Liver (tissue), 9 donors: Measurements from ENCODE around the gene SGPP2. TPM values are rescaled to one million over a fixed set of nuclear protein-coding genes. Genes with fewer than 3 reads are reported as not detected.

ENCODE experiments used
- DNase-seq: peaks from one replicate; pipeline ENCODE4 v3.0.0-alpha.2; 2017; ENCODE audit warnings: low spot score
- H3K27ac ChIP-seq, 2 donors: one replicate each; pipeline ENCODE4 v1.7.0; 2013; ENCODE audit warnings: inconsistent platforms in 2 of 2, low read length in 2 of 2, control low read depth in 1 of 2, low read depth in 1 of 2, mild to moderate bottlenecking in 1 of 2
- H3K27me3 ChIP-seq, 4 donors: one replicate each; pipeline versions ENCODE4 v1.6.1 to v1.7.0; 2013; ENCODE audit warnings: low read length in 3 of 4, inconsistent platforms in 1 of 4, mild to moderate bottlenecking in 1 of 4, moderate library complexity in 1 of 4; ENCODE audit not compliant: control insufficient read depth in 4 of 4, insufficient read depth in 4 of 4
- H3K36me3 ChIP-seq, 4 donors: one replicate each; pipeline versions ENCODE4 v1.6.1 to v1.7.0; 2013; ENCODE audit warnings: low read length in 3 of 4, mild to moderate bottlenecking in 3 of 4, low read depth in 1 of 4, moderate library complexity in 1 of 4; ENCODE audit not compliant: control insufficient read depth in 4 of 4, insufficient read depth in 3 of 4
- H3K4me1 ChIP-seq, 4 donors: one replicate each; pipeline versions ENCODE4 v1.6.1 to v1.7.0; 2013; ENCODE audit warnings: low read length in 3 of 4, mild to moderate bottlenecking in 3 of 4, moderate library complexity in 1 of 4; ENCODE audit not compliant: control insufficient read depth in 4 of 4, insufficient read depth in 4 of 4
- H3K4me3 ChIP-seq, 3 donors: one replicate each; pipeline versions ENCODE4 v1.6.1 to v1.7.0; 2013; ENCODE audit warnings: low read length in 3 of 3, control low read depth in 1 of 3, low read depth in 1 of 3, mild to moderate bottlenecking in 1 of 3
- H3K9ac ChIP-seq, 2 donors: one replicate each; pipeline ENCODE4 v1.7.0; 2013; ENCODE audit warnings: low read length in 2 of 2, mild to moderate bottlenecking in 2 of 2, moderate library complexity in 2 of 2, control low read depth in 1 of 2, low read depth in 1 of 2
- H3K9me3 ChIP-seq, 4 donors: one replicate each; pipeline versions ENCODE4 v1.6.1 to v1.7.0; 2013; ENCODE audit warnings: low read length in 3 of 4; ENCODE audit not compliant: control insufficient read depth in 4 of 4
- ATF3 ChIP-seq: IDR thresholded peaks from 2 replicates; pipeline ENCODE4 v1.6.1; 2016; ENCODE audit warnings: antibody characterized with exemption
- EGR1 ChIP-seq, 2 donors: IDR thresholded peaks; 2 replicates each; pipeline ENCODE4 v1.6.1; 2016 to 2018; ENCODE audit warnings: antibody characterized with exemption in 2 of 2, low read depth in 2 of 2
- FOXA1 ChIP-seq: IDR thresholded peaks from 2 replicates; pipeline ENCODE4 v1.6.1; 2016; ENCODE audit warnings: antibody characterized with exemption
- FOXA2 ChIP-seq: IDR thresholded peaks from 2 replicates; pipeline ENCODE4 v1.6.1; 2016; ENCODE audit warnings: antibody characterized with exemption
- GABPA ChIP-seq, 2 donors: IDR thresholded peaks in 1 of 2; conservative IDR thresholded peaks in 1 of 2; 2 replicates each; pipeline ENCODE4 v1.6.1; 2016; ENCODE audit warnings: antibody characterized with exemption in 2 of 2, mild to moderate bottlenecking in 1 of 2, moderate library complexity in 1 of 2
- HNF4A ChIP-seq, 2 donors: conservative IDR thresholded peaks; 2 replicates each; pipeline ENCODE4 v1.6.1; 2016; ENCODE audit warnings: antibody characterized with exemption in 2 of 2, mild to moderate bottlenecking in 2 of 2
- HNF4G ChIP-seq: IDR thresholded peaks from 2 replicates; pipeline ENCODE4 v1.6.1; 2016; ENCODE audit warnings: antibody characterized with exemption
- JUND ChIP-seq, 2 donors: IDR thresholded peaks; 2 replicates each; pipeline ENCODE4 v1.6.1; 2016; ENCODE audit warnings: antibody characterized with exemption in 2 of 2
- NR2F2 ChIP-seq: IDR thresholded peaks from 2 replicates; pipeline ENCODE4 v1.6.1; 2016; ENCODE audit warnings: antibody characterized with exemption
- RAD21 ChIP-seq, 2 donors: IDR thresholded peaks; 2 replicates each; pipeline ENCODE4 v1.6.1; 2016; ENCODE audit warnings: antibody characterized with exemption in 2 of 2, mild to moderate bottlenecking in 2 of 2
- SP1 ChIP-seq: IDR thresholded peaks from 2 replicates; pipeline ENCODE4 v1.6.1; 2018; ENCODE audit warnings: antibody characterized with exemption, mild to moderate bottlenecking
- TAF1 ChIP-seq: conservative IDR thresholded peaks from 2 replicates; pipeline ENCODE4 v1.6.1; 2016; ENCODE audit warnings: antibody characterized with exemption, mild to moderate bottlenecking
- YY1 ChIP-seq: IDR thresholded peaks from 2 replicates; pipeline ENCODE4 v1.6.1; 2016; ENCODE audit warnings: antibody characterized with exemption, mild to moderate bottlenecking
- WGBS: extraction: QIAGEN DNeasy Blood & Tissue Kit; methylation state at CpG from one replicate; pipeline ENCODE4 v1.1.7; 2013; 5-methylcytosine and 5-hydroxymethylcytosine counted together
- polyA plus RNA-seq, 2 donors: library from polyadenylated mRNA; stranded (reverse) in 1 of 2; unstranded in 1 of 2; fragments of 200-250 nt in 1 of 2; fragments of >200 nt in 1 of 2; fragmentation: Nextera tagmentation in 1 of 2; extraction: Ambion mirVana in 1 of 2; gene quantifications; one replicate each; pipeline versions ENCODE4 v1.2.1 to v1.2.3, GENCODE V29; 2013 to 2015
- total RNA-seq, 2 donors: library from RNA; depleted of rRNA; stranded (reverse); fragments of >200 nt; gene quantifications; one replicate each; pipeline ENCODE4 v1.2.3, GENCODE V29; 2014
- TF ChIP-seq, protein P1 (sequence below): IDR thresholded peaks from 2 replicates; pipeline ENCODE4 v1.6.1; 2016; ENCODE audit warnings: antibody characterized with exemption
- TF ChIP-seq, protein P2 (sequence below): IDR thresholded peaks from 2 replicates; pipeline ENCODE4 v1.6.1; 2016; ENCODE audit warnings: antibody characterized with exemption, mild to moderate bottlenecking
- TF ChIP-seq, protein P3 (sequence below): IDR thresholded peaks from 2 replicates; pipeline ENCODE4 v1.6.1; 2016; ENCODE audit warnings: antibody characterized with exemption
- TF ChIP-seq, protein P4 (sequence below): fragments of 150-350 bp; IDR thresholded peaks from 2 replicates; pipeline ENCODE4 v1.5.1; 2017; ENCODE audit warnings: improper control_type of control experiment, low read depth, low read length; ENCODE audit not compliant: missing input control
- donor health status: healthy.
- donor health status: healthy.
- donor health status: healthy.
- donor health status: healthy.
- donor health status: healthy.

SGPP2 gene
- total and polyA plus RNA-seq, 4 donors: 0.16 to 0.33 (median 0.31) TPM; not detected in 1

DNA sequence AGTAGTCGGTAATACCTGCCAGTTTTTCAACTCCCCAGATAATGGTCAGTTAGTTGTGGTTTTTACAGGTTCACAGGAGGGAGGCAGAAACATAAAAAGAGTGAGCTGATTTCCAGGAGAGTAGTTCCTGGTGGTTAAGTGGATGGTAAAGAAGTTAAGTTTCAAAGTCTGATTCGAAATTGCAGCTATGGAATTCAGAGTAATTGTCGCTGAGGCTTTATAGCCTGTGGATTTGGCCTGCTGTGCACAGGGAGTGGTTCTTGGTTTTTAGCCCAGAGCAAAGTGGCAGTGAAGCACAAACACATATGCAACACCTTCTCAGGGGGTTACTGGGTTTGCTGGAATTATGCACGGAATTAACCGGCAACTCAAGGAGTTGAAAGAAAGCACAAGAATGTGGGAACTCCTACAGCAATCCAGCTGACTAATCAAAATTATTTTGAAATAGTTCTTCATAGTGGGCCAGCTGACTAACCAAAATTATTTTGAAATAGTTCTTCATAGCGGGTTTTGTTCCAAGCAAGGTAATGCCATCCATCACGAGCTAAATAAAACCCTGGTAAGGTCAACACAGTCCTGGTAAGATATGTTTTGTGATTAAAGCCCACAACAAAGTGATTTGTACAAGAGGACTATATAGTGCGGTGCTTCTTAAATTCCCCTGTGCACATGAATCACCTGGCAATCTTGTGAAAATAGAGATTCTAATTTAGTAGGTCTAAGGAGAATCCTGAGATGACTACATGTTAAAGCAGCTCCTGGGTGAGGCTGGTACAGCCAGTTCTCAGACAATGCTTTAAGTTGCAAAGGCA lies 94.4 kb downstream of the SGPP2 start:
- no peaks in the 10 kb centered on the region for H3K4me1 ChIP-seq
- no peaks in the 10 kb centered on the region for H3K9me3 ChIP-seq
- no peaks in the 10 kb centered on the region for H3K27me3 ChIP-seq
- no peak overlapping the region for H3K27ac ChIP-seq
- H3K9ac ChIP-seq: no peak overlapping the region
- WGBS: 52% methylated on average over 8 of the region's 8 CpGs
- TF ChIP-seq NR2F2: no peak
- no peak for TF ChIP-seq SP1
- no peak for TF ChIP-seq EGR1 (IDR thresholded peaks at IDR 0.05; ENCODE audit: low read depth in 2 of 2)
- H3K4me3 ChIP-seq: no peak overlapping the region
- no peaks in the 10 kb centered on the region for H3K36me3 ChIP-seq
- DNase-seq: no peak

- no peaks in the 10 kb centered on the region for H3K9me3 ChIP-seq
- TF ChIP-seq HNF4G: no peak
- no peak for TF ChIP-seq SP1
- no peak for TF ChIP-seq NR2F2
- no peak for TF ChIP-seq ATF3
- TF ChIP-seq RAD21 (IDR thresholded peaks at IDR 0.05): no peak
- TF ChIP-seq HNF4A (conservative IDR thresholded peaks at IDR 0.05): no peak
- no peak for TF ChIP-seq YY1
- no peak for TF ChIP-seq TAF1
- TF ChIP-seq, protein P1, sequence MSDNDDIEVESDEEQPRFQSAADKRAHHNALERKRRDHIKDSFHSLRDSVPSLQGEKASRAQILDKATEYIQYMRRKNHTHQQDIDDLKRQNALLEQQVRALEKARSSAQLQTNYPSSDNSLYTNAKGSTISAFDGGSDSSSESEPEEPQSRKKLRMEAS: no peak
- TF ChIP-seq EGR1 (IDR thresholded peaks at IDR 0.05; ENCODE audit: low read depth in 2 of 2): no peak
- TF ChIP-seq, protein P2, sequence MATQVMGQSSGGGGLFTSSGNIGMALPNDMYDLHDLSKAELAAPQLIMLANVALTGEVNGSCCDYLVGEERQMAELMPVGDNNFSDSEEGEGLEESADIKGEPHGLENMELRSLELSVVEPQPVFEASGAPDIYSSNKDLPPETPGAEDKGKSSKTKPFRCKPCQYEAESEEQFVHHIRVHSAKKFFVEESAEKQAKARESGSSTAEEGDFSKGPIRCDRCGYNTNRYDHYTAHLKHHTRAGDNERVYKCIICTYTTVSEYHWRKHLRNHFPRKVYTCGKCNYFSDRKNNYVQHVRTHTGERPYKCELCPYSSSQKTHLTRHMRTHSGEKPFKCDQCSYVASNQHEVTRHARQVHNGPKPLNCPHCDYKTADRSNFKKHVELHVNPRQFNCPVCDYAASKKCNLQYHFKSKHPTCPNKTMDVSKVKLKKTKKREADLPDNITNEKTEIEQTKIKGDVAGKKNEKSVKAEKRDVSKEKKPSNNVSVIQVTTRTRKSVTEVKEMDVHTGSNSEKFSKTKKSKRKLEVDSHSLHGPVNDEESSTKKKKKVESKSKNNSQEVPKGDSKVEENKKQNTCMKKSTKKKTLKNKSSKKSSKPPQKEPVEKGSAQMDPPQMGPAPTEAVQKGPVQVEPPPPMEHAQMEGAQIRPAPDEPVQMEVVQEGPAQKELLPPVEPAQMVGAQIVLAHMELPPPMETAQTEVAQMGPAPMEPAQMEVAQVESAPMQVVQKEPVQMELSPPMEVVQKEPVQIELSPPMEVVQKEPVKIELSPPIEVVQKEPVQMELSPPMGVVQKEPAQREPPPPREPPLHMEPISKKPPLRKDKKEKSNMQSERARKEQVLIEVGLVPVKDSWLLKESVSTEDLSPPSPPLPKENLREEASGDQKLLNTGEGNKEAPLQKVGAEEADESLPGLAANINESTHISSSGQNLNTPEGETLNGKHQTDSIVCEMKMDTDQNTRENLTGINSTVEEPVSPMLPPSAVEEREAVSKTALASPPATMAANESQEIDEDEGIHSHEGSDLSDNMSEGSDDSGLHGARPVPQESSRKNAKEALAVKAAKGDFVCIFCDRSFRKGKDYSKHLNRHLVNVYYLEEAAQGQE: no peak
- TF ChIP-seq, protein P3, sequence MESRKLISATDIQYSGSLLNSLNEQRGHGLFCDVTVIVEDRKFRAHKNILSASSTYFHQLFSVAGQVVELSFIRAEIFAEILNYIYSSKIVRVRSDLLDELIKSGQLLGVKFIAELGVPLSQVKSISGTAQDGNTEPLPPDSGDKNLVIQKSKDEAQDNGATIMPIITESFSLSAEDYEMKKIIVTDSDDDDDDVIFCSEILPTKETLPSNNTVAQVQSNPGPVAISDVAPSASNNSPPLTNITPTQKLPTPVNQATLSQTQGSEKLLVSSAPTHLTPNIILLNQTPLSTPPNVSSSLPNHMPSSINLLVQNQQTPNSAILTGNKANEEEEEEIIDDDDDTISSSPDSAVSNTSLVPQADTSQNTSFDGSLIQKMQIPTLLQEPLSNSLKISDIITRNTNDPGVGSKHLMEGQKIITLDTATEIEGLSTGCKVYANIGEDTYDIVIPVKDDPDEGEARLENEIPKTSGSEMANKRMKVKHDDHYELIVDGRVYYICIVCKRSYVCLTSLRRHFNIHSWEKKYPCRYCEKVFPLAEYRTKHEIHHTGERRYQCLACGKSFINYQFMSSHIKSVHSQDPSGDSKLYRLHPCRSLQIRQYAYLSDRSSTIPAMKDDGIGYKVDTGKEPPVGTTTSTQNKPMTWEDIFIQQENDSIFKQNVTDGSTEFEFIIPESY: no peak
- TF ChIP-seq, protein P4, sequence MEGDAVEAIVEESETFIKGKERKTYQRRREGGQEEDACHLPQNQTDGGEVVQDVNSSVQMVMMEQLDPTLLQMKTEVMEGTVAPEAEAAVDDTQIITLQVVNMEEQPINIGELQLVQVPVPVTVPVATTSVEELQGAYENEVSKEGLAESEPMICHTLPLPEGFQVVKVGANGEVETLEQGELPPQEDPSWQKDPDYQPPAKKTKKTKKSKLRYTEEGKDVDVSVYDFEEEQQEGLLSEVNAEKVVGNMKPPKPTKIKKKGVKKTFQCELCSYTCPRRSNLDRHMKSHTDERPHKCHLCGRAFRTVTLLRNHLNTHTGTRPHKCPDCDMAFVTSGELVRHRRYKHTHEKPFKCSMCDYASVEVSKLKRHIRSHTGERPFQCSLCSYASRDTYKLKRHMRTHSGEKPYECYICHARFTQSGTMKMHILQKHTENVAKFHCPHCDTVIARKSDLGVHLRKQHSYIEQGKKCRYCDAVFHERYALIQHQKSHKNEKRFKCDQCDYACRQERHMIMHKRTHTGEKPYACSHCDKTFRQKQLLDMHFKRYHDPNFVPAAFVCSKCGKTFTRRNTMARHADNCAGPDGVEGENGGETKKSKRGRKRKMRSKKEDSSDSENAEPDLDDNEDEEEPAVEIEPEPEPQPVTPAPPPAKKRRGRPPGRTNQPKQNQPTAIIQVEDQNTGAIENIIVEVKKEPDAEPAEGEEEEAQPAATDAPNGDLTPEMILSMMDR: no peak
- TF ChIP-seq FOXA2: no peak
- TF ChIP-seq GABPA (IDR thresholded peaks at IDR 0.05 in 1 of 2, conservative IDR thresholded peaks at IDR 0.05 in 1 of 2): no peak
- TF ChIP-seq JUND (IDR thresholded peaks at IDR 0.05): no peak
- TF ChIP-seq FOXA1: no peak
- no peaks in the 10 kb centered on the region for H3K36me3 ChIP-seq
- no peaks in the 10 kb centered on the region for H3K4me1 ChIP-seq
- no peak overlapping the region for H3K4me3 ChIP-seq
- no peak overlapping the region for H3K9ac ChIP-seq
- no peak for DNase-seq
- WGBS: 73% methylated on average over 3 of the region's 3 CpGs
- no peaks in the 10 kb centered on the region for H3K27me3 ChIP-seq
- no peak overlapping the region for H3K27ac ChIP-seq
Measured at GRCh38 chr2:222521099-222521498, 96.8 kb downstream of the SGPP2 start.
